HepG2 (cell line): ENCODE results near the gene CCL16. TPM values are rescaled to one million over a fixed set of nuclear protein-coding genes. Genes with fewer than 3 reads are reported as not detected.

Source experiments
- CBX5 ChIP-seq: sonication (generic); formaldehyde crosslinking; IDR thresholded peaks from 2 replicates; pipeline ENCODE4 v1.4.0; 2020; ENCODE audit warnings: missing genetic modification reagents, borderline replicate concordance
- FOSL1 ChIP-seq: sonication (generic); formaldehyde crosslinking; IDR thresholded peaks from 2 replicates; pipeline ENCODE4 v1.9.0; 2021; ENCODE audit warnings: missing genetic modification reagents, borderline replicate concordance
- GFI1 ChIP-seq: sonication (generic); formaldehyde crosslinking; IDR thresholded peaks from 2 replicates; pipeline ENCODE4 v1.5.0; 2020; ENCODE audit warnings: missing genetic modification reagents, mild to moderate bottlenecking, borderline replicate concordance
- JDP2 ChIP-seq: sonication (generic); formaldehyde crosslinking; IDR thresholded peaks from 2 replicates; pipeline ENCODE4 v1.8.1; 2022; ENCODE audit warnings: missing genetic modification reagents, borderline replicate concordance
- SNAPC4 ChIP-seq: sonication (generic); formaldehyde crosslinking; IDR thresholded peaks from 2 replicates; pipeline ENCODE4 v1.4.0; 2020; ENCODE audit warnings: mild to moderate bottlenecking, missing genetic modification reagents
- TMF1 ChIP-seq: sonication (generic); formaldehyde crosslinking; IDR thresholded peaks from 2 replicates; pipeline ENCODE4 v1.8.1; 2022; ENCODE audit warnings: low read depth, missing genetic modification reagents
- YEATS4 ChIP-seq: sonication (generic); formaldehyde crosslinking; IDR thresholded peaks from 2 replicates; pipeline ENCODE4 v1.4.0; 2020; ENCODE audit warnings: missing genetic modification reagents, borderline replicate concordance
- YY1 ChIP-seq: IDR thresholded peaks from 2 replicates; pipeline ENCODE4 v1.6.1; 2011; ENCODE audit warnings: low read length, low read depth, moderate library complexity, mild to moderate bottlenecking; ENCODE audit not compliant: insufficient read depth, insufficient replicate concordance
- ZIK1 ChIP-seq: sonication (generic); formaldehyde crosslinking; IDR thresholded peaks from 2 replicates; pipeline ENCODE4 v1.5.0; 2020; ENCODE audit warnings: mild to moderate bottlenecking, low read depth, missing genetic modification reagents, borderline replicate concordance
- ZNF329 ChIP-seq: sonication (generic); formaldehyde crosslinking; IDR thresholded peaks from 2 replicates; pipeline ENCODE4 v1.9.0; 2021; ENCODE audit warnings: low read depth, mild to moderate bottlenecking, missing genetic modification reagents
- ZNF770 ChIP-seq: sonication (generic); formaldehyde crosslinking; IDR thresholded peaks from 2 replicates; pipeline ENCODE4 v1.5.0; 2020; ENCODE audit warnings: mild to moderate bottlenecking, missing genetic modification reagents
- polyA plus RNA-seq, 8 experiments: library from polyadenylated mRNA; depleted of rRNA in 3 of 8; stranded (reverse) in 7 of 8; unstranded in 1 of 8; fragments of >200 nt; fragmentation: Illumina TruSeq in 4 of 8; extraction: Trizol in 4 of 8; gene quantifications; 2 replicates each; pipeline versions ENCODE4 v1.2.1 to v1.2.3, GENCODE V29; 2011 to 2016; ENCODE audit warnings: low read depth in 4 of 8, missing spikeins in 1 of 8, mixed read lengths in 1 of 8; ENCODE audit not compliant: insufficient read depth in 1 of 8
- total RNA-seq, 5 experiments: library from RNA; depleted of rRNA; stranded (reverse); fragments of >200 nt; fragmentation: Illumina TruSeq; extraction: Trizol; gene quantifications; 2 replicates each; pipeline ENCODE4 v1.2.3, GENCODE V29; 2016; ENCODE audit warnings: low read depth in 1 of 5

CCL16 gene
- total and polyA plus RNA-seq, 2 of the 13 experiments (the other 11 are each of a cell fraction or from before 2014, with no cell fraction given): 2.0 to 14.7 TPM

DNA sequence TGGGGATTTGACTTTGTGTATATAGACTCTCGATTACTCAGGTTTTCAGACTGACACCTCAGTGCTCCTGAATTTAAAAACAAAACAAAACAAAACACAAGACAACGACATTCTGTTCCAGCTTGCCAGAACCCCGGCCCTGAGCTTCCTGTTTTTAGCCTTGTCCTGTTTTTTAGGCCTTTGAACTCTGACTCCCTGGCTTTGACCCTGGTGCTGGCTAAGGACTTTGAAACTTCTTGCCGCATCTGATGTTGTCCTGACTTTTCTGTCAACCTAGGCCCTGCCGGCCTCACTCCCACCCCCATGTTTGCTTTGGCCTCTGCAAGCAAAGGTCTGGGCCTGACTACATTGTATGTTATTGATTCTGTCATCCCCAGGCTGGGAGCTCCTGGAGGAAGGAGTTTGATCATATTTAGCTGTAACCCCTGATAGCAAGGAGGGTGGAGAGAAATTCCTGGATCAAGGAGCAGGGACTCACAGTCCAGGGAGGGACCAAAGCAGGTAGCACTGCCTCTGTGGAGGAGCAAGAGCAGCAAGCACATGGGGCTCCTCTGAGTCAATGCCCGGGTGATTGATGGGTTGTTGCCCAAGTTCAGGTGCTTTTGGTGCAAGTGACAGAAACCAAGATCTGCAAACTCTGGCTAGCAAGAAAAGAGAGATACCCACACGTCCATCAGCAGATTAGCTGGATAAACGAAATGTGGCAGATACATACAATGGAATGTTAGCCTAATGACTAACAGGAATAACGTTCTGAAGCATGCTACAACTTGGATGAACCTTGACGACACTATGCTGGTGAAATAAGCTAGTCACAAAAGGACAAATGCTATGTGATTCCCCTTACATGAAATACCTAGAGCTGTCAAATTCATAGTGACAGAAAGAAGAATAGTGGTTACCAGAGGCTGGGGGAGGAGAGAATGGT is 7.7 kb downstream of the CCL16 start (continued):
- TF ChIP-seq ZIK1 (CRISPR knock-in tag) (no peak; the same call in 1 of the 2 replicates), JDP2 (CRISPR knock-in tag) (peak; percentile 45; the same call in 1 of the 2 replicates), ZNF770 (peak; percentile 90), YY1 (peak; percentile 59), CBX5 (CRISPR knock-in tag) (peak; percentile 89; the same call in 1 of the 2 replicates), SNAPC4 (CRISPR knock-in tag) (no peak), TMF1 (CRISPR knock-in tag) (no peak), YEATS4 (peak; percentile 40; the same call in 1 of the 2 replicates), GFI1 (CRISPR knock-in tag) (peak; percentile 88), FOSL1 (no peak; the same call in 1 of the 2 replicates), ZNF329 (no peak)
